Esophagus squamous epithelium (tissue), 4 donors: ENCODE data around the gene RAB24.

Experiments
- CTCF ChIP-seq, 6 experiments: fragments of 450-650 bp in 4 of 6; fragments of 200-600 bp in 2 of 6; sonication (generic) in 2 of 6; IDR thresholded peaks; one replicate each; pipeline ENCODE4 v1.5.1; 2016 to 2019; ENCODE audit warnings: antibody characterized with exemption in 6 of 6, mild to moderate bottlenecking in 4 of 6, moderate library complexity in 4 of 6
- POLR2A ChIP-seq, 4 donors: fragments of 450-650 bp; IDR thresholded peaks; one replicate each; pipeline ENCODE4 v1.6.1; 2017; ENCODE audit warnings: antibody characterized with exemption in 4 of 4, mild to moderate bottlenecking in 4 of 4, moderate library complexity in 3 of 4

- TF ChIP-seq CTCF (IDR thresholded peaks at IDR 0.05) (no peak), POLR2A (IDR thresholded peaks at IDR 0.05) (no peak)
Measured at GRCh38 chr5:177314376-177315342, 11.1 kb upstream of the RAB24 start.
